Stimulated activated CD8-positive, alpha-beta memory T cell treated with anti-CD3 and anti-CD28 coated beads, Interleukin-15, amount 100 ng/mL, for 1 hour (primary cell): ENCODE measurements around the gene BAZ2B.
"Not testable (repeated sequence)": the region's sequence is repeated elsewhere in the genome, so short reads cannot be mapped to it uniquely, and the experiment has no call there.

Experiments used
- DNase-seq: peaks from one replicate; pipeline ENCODE4 v3.0.0-alpha.2; 2020; ENCODE audit warnings: low read depth

The BAZ2B gene

DNA sequence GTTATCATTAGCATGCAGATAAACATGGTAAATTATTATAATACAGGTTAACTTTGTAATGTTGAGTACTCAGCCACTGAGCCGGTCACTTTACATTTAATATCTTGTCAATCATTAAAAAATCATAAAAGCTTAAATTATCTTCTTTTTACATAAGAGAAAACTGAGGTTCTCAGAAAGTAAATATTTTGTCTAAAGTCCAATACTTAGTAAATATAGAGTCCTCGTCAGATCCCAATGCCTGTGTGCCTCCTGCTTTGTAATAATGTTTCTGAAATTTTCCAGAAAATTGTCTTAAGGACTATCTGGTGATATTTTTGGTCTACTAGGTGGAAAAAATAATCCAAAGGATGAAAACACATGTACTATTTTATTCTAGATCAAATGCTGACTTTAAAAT is 213.6 kb downstream of the BAZ2B start:
- no peak for DNase-seq

DNA sequence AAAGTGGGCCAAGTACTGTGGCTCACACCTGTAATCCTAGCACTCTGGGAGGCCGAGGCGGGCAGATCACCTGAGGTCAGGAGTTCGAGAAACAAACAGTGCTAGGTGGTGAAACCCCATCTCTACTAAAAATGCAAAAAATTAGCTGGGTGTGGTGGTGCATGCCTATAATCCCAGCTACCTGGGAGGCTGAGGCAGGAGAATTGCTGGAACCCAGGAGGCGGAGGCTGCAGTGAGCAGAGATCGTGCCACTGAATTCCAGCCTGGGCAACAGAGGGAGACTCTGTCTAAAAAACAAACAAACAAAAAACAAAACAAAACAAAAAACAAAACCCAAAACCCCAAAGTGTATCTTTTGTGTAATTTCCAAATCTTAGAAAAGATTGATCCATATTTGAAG is 214.2 kb downstream of the BAZ2B start:
- DNase-seq = not testable (repeated sequence)

DNA sequence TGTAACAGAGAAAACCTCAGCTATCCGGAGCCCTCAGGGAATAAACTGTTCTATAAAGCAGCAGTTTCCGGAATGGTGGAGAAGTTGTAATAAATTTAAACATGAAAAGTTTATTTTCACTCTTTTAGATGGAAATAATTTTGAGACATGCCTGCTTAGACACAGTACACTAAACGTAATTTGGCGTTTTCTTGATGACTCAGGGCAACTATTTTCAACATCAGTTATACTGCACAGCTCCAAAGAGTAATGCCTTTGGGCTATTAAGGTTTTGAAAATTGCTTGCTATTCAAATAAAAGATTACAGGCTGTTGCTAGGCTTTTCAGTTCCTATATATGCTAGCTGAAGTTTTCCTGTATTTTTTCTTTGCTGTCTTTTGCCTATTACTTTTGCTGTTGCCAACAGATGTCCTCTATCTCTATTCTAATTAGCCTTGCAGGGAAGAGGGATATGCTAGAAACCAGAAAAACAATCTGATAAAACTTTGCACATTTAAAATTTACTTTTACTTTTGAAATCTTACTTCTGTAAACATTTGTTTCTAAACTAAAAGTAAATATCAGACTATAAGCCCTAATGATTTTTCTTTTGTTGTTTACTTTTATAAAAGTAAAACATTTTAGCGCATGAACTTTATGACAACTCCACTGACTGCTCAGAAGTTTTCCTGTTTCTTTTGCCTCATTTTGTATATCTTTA is 216.5 kb downstream of the BAZ2B start:
- DNase-seq = no peak

DNA sequence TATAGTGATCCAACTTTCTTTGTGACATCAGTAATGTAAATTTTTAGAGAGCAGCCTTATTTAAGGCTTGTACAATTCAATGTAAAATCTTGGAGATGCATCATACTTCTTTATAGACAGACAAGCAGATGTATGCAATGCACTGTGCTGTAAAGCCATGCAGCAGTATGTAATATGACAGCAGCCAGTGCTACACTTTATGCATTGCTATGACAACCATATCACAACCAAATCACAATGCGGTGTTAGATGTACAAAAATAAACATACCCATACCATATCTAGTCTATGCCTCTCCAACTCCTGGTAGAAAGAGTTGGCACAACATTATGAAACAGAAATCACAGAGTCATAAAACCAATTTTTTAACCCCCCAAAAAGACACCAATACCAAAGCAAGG is 219.5 kb downstream of the BAZ2B start:
- DNase-seq = no peak

DNA sequence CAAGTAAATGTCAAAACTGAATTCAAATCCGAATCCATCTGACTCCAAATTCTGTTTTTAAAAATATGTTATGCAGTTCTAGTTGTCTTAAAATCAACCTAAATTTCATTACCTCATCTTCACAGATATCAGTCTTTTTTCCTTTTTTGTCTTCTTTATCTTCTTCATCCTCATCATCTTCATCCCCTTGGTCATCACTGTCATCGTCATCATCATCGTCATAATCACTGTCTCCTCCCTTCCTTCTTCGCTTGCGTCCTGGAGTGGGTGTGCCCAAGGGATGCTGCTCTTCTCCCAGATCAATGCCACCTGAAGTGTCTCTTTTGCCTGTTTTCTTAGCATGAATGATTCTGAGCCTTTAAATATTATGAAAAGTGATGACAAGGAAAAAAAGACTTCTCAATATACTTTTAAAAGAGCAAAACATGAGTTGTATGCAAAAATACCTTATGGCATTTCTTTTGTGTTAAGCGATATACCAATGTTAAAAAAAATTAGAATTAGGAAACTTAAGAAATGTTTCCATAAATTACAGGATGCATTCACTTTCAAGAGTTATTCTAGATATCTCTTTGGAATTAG is 233.8 kb downstream of the BAZ2B start:
- no peak for DNase-seq

DNA sequence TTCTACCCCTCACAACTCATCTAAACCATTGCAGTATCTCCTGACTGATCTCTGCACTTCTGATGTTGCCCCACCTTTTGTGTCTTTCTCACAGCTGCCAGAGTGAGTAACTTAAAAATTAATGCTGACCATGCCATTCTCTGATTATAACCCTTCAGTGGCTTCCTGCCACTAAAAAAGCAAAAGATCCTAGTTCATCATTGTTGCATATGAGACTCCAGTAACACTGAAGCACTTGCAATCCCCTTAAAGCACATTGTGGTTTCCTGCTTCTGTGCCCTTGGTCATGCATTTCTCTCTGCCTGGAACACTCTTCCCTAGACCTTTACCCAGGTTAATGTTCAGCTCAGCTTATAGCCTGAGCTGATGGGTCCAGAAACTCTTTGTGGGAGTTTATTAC is 234.8 kb downstream of the BAZ2B start:
- no peak for DNase-seq

DNA sequence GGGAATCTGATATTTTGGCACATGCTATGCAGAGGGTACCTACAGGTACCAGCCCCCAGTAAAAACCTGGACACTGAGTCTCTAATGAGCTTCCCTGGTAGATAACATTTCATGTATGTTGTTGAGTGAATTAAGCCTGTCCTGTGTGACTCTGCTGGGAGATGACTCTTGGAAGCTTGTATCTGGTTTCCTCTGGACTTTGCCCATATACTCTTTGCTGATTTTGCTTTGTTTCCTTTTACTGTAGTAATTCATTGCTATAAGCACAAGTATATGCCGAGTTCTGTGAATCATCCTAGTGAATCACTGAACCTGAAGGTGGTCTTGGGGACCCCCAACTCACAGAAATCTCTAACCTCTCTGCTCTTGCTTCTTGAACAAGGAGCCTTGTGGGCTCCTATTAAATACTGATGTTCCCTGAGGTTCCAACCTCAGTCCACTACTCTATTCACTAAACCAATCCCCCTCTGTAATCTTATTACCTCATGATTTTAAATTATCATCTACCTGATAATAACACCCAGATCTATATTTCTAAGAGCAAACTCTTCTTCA is 235.6 kb downstream of the BAZ2B start:
- no peak for DNase-seq

DNA sequence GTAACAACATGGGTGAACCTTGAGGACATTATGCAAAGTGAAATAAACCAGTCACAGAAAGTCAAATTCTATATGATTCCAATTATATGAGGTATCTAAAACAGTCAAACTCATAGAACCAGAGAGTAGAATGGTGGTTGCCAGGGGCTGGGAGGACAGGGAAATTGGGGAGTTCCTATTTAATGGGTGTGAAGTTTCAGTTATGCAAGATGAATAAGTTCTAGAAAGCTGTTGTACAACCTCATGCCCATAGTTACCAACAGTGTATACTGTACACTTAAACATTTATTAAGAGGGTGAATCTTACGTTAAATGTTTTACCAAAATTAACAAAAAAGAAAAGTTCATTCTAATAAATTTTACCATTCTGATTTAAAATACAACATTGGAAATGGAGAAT is 237.2 kb downstream of the BAZ2B start:
- DNase-seq = no peak

DNA sequence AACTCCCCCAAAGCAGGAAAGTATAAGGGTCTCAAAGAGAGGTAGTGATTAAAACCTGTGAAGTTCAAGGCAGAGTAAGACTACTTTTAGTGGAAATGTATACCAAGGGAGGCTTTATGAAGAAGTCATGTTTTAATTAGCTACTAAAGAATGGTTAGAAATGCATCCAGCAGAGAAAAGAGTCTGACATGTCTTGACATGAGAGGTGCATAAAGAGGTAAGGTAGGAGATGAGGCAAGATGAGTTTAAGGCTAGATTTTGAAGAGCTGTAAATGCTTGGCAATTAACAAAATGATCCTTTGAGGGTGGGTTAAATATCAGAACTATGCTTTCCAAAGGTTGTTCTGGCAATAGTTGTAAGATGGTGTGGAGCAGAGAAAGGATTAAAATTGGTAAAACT is 241.1 kb downstream of the BAZ2B start:
- DNase-seq = no peak

DNA sequence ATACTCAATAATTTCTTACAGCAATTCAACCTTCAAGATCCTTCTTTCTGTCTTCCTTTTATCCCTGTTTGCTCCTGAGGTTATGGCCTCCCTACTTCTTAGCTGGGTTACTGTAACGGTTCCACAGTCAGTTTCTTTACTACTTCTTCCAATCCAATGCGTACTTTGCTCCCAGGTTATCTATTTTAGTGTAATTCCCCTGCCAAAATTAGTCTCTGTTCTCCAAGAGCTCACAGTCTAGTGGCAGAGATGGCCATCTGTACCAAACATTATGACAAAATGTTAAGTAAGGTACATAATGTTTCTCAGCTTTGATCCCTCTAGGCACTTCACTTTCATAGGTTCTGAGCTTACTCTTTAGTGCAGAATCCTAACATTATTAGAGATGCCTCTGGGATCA is 244.8 kb downstream of the BAZ2B start:
- DNase-seq = no peak

DNA sequence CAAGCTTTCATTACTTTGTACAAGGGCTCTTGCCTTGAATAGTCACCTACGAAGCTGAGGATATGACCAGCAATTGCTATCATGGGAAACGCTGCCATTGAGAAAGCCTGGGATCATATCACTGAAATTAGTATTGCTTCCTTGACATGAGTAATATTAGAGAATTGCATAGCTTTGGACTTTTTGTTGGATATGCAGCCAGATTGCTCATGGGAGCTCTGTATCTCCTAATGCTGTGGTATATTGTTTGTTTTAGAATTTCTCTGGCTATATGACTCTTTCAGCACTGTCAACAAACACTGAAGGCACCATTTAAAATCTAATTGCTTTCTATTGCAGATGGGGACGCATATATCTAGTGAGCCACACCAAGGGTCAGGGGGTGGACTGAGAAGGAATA is 249.8 kb downstream of the BAZ2B start:
- DNase-seq = no peak

DNA sequence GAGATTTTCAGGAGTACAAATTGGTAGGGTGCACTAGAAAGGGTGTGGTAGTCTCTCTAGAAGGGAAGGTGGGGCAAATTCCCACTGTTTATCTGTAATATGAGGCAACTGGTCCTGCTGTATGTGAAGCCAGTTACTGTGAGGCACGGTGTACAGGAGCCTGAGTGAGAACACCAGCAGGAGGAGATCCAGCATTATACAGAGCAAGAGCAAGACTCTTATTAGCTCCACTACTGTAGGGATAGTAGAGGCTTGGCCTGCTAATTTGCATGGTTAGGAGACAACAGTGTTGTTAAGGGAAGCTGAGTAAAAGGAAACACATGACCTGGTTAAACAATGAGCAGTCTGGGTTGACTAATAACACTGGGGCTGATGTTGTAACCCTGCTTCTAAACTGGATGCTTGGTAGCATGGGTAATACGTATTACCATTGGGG is 253.5 kb downstream of the BAZ2B start:
- DNase-seq = no peak

DNA sequence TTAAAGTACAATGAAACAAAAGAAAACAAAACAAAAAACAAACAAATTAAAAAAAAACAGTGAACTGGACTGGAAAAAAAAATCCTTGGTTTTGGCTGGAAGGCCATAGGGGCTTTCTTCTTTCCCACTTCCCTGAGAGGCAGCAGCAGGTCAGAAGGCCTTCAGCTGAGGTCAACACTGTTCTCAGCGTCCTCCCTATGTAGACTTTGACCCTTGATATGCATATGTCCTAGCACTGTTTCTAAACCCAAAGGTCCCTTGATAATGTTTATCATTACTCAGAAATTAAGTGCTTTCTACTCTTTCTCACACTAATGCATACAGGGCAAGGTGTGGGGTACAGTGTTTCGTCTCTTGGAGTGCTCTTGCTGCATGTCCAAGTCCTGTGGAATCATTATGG is 254.3 kb downstream of the BAZ2B start:
- no peak for DNase-seq

DNA sequence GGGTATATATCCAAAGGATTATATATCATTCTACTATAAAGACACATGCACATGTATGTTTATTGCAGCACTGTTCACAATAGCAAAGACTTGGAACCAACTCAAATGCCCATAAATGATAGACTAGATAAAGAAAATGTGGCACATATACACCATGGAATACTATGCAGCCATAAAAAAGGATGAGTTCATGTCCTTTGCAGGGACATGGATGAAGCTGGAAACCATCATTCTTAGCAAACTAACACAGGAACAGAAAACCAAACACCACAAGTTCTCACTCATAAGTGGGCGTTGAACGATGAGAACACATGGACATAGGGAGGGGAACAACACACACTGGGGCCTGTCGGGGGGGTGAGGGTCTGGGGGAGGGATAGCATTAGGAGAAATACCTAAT is 254.7 kb downstream of the BAZ2B start:
- DNase-seq = not testable (repeated sequence)

DNA sequence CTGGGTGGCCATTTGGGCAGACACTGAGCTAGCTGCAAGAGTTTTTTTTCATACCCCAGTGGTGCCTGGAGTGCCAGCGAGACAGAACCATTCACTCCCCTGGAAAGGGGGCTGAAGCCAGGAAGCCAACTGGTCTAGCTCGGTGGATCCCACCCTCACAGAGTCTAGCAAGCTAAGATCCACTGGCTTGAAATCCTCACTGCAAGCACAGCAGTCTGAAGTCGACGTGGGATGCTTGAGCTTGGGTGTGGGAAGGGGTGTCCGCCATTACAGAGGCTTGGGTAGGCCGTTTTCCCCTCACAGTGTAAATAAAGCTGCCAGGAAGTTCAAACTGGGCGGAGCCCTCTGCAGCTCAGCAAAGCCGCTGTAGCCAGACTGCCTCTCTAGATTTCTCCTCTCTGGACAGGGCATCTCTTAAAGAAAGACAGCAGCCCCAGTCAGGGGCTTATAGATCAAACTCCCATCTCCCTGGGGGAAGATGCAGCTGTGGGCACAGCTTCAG is 260.2 kb downstream of the BAZ2B start:
- no peak for DNase-seq

DNA sequence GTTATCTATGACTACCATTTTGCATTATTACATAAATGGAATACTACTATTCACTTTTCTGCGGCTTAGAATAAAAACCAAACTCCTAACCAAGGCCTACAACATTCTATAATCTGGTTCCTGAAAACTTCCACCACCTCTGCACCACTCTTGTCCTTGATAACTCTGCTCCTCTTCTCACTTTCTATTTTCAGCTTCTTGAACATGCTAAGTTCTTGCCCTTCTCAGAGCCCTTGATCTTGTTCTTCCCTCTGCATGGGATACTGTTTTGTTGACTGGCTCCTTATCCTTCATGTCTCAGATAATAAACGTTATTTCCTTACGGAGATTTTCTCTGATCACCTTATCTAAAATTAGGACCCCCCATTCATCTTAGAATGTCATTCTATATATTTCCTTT is 264.4 kb downstream of the BAZ2B start:
- DNase-seq = no peak

DNA sequence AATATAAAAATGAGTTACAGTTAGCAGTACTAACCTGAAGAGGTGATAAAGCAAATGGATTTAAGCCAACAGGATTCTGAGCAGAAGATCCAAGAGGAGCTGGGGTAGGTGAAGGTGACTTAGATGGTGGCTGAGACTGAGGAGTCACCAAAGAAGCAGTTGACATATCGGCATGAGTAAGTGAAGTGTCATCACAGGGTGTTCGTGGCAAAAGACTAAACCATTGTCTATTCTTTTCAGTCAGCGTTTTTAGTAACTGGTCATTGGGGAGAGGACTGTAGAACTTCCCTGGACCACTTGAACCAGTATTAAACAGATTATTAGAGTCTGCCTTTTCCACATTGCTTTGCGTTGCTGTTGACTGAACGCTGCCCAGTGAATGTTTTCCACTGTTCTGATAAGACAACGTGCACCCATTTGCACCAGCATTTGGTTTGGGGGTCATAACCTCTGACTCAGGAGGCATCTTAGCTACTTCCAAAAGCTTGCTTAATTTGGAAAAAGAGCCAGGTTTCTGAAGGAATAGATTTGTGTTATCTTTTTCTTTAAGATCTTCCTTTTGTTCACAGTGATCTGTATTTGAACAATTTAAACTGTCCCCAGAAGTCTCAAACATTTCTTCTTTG is 266.6 kb downstream of the BAZ2B start:
- no peak for DNase-seq

DNA sequence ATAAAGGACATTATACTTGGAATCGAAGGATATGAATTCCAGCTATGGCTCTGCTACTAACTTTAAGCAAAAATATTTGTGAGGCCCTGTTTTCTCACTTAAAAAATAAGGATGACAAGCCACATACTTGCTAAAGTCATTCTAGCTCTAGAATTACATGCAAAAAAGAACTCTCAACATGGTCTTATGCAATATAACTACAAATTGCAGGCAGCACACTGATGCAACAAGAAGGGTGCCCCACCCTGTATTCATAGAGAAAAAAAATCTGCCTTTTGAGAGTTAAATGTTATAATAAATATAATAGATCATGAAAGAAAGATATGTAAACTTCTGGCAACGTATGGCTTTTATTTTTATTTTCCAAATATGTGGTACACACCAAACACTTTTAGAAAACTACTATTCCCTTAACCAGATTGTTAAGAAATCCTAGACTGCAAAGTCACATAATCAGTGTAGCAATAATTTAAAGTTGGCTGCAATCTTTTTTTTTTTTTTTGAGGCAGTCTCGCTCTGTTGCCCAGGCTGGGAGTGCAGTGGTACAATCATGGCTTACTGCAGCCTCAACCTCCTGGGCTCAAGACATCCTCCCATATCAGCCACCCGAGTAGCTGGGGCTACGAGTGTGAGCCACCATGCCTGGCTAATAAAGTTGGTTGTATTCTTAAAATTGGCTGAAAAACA is 289.6 kb downstream of the BAZ2B start:
- no peak for DNase-seq

DNA sequence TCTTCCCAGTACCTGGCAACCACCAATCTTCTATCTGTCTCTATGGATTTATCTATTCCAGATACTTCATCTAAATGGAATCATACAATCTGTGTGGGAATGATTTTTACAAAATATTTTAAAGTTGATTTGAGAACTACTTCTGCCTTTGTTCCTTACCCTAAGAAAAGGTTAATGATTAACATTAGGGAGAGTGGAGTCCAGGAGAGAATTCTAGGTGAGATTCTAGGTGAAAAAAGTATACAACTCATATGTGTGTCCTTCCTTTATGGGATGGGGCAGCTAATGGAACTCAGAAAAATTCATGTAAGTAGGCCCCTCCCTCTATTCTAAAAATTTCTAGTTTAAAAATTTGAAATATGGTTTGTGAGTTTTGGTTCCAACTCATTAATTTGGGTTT is 293.9 kb downstream of the BAZ2B start:
- DNase-seq = no peak

DNA sequence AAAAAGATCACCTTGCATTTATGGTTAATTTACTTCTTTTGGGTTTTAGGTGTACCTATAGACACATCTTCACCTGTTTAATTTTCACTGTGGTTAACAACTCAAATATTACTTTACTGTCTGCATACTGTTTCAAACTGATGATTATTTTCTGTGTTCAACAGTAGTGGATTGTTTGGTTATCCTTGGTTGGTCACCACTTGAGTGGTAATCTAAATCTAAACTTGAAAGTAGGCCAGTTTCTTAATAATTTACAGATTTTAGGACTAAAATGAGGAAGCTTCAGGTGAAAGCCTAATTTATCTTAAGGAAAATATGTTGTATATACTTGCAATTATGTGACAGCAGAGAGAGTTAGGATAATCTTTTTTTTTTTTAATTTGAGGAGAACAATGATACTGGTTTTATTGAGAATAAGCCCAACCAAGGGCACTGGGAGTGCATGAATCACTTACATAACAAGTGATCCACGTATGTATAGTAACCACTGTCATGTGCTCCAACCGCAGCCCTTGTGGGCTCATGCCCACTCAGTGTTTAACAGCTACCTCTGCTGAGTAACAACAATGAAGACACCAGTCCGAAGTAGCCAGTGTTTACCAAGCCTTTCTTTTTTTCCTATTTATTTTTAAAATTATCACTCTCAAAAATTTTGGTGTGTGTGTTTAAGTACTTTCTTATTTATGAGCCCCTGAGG is 298.8 kb downstream of the BAZ2B start:
- DNase-seq = no peak

DNA sequence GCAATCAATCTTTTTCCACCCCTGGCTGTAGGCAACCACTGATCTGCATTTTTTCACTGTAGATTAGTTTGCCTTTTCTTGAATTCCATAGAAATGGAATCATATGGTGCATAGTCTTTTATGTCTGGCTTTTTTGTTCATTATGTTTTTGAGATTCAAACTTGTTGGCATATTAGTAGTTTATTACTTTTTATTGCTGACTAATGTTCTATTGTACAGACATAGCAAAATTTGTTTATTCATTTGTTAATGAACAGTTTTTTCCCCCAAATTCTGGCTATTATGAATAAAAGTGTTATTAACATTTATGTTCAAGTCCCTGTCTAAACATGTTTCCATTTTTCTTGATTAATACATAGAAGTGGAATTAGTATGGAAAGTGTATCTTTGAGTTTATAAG is 308.4 kb downstream of the BAZ2B start:
- DNase-seq = no peak

DNA sequence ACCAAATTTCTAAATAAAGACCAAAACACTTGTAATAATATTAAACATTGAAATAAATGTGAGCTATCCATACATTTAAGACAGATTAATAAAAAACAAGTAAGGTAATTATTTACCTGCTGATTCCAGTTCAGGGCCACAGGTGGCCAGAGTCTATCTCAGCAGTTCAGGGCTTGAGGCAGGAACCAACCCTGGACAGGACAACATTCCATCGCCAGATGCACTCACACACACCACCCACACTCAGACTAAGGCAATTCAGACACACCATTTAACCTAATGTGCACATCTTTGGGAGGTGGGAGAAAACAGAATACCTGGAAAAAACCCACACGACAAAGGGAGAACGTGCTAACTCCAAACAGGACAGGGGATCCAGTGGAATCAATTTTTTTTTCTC is 315.8 kb downstream of the BAZ2B start:
- DNase-seq = no peak
